Naive thymus-derived CD4-positive, alpha-beta T cell (primary cell): Measurements from ENCODE around the gene KLK1. TPM values are rescaled to one million over a fixed set of nuclear protein-coding genes. Genes with fewer than 3 reads are reported as not detected.
"Not testable (repeated sequence)": the region's sequence is repeated elsewhere in the genome, so short reads cannot be mapped to it uniquely, and the experiment has no call there.

Source experiments
- ATAC-seq: fragments of 150-1000 bp; cut with Tn5 transposase; 2 replicates; pipeline ENCODE4 v1.10.0; 2021; ENCODE audit warnings: mild to moderate bottlenecking, moderate library complexity
- CTCF ChIA-PET: fragments of 350-600 bp; sonication (Branson Sonifier 250); formaldehyde crosslinking; loops from one replicate; lab custom pipeline; 2021; ENCODE audit warnings: antibody characterized with exemption; lab: Charles Lee
- POLR2A ChIA-PET: fragments of 350-600 bp; sonication (Branson Sonifier 250); formaldehyde crosslinking; loops from one replicate; lab custom pipeline; 2021; ENCODE audit warnings: antibody characterized with exemption, inconsistent platforms; lab: Charles Lee
- DNase-seq, 9 donors: peaks; one replicate each; pipeline versions ENCODE4 v3.0.0 to v3.0.0-alpha.2; 2020 to 2022; ENCODE audit warnings: mixed read lengths in 1 of 9
- H3K27ac ChIP-seq: one replicate; pipeline ENCODE4 v1.7.0; 2013; ENCODE audit warnings: mild to moderate bottlenecking, low read depth, low read length, moderate library complexity
- H3K27me3 ChIP-seq, 2 donors: one replicate each; pipeline ENCODE4 v1.7.0; 2013; ENCODE audit warnings: low read length in 2 of 2, mild to moderate bottlenecking in 2 of 2, moderate library complexity in 2 of 2; ENCODE audit not compliant: control insufficient read depth in 2 of 2, insufficient read depth in 2 of 2
- H3K36me3 ChIP-seq, 3 experiments: 1 replicate in 2 of 3; 2 replicates in 1 of 3; pipeline ENCODE4 v1.7.0; 2013; ENCODE audit warnings: low read length in 3 of 3, mild to moderate bottlenecking in 3 of 3, moderate library complexity in 1 of 3; ENCODE audit not compliant: insufficient read depth in 3 of 3, control insufficient read depth in 2 of 3
- H3K4me1 ChIP-seq, 2 donors: one replicate each; pipeline ENCODE4 v1.7.0; 2013; ENCODE audit warnings: low read length in 2 of 2, mild to moderate bottlenecking in 2 of 2, moderate library complexity in 1 of 2; ENCODE audit not compliant: control insufficient read depth in 2 of 2, insufficient read depth in 2 of 2
- H3K4me3 ChIP-seq: 2 replicates; pipeline ENCODE4 v1.7.0; 2013; ENCODE audit warnings: mild to moderate bottlenecking, low read length
- H3K9me3 ChIP-seq, 3 experiments: 1 replicate in 2 of 3; 2 replicates in 1 of 3; pipeline ENCODE4 v1.7.0; 2013; ENCODE audit warnings: low read length in 3 of 3; ENCODE audit not compliant: control insufficient read depth in 2 of 3
- H3K27ac Mint-ChIP-seq, 9 donors: one replicate each; pipeline ENCODE4 v1.8.0; 2020 to 2022; ENCODE audit warnings: mixed read lengths in 9 of 9, mild to moderate bottlenecking in 8 of 9, moderate library complexity in 5 of 9, inconsistent platforms in 2 of 9
- H3K27me3 Mint-ChIP-seq, 5 donors: one replicate each; pipeline ENCODE4 v1.8.0; 2021 to 2022; ENCODE audit warnings: mixed read lengths in 5 of 5, mild to moderate bottlenecking in 1 of 5
- H3K36me3 Mint-ChIP-seq, 5 donors: one replicate each; pipeline ENCODE4 v1.8.0; 2020 to 2022; ENCODE audit warnings: mixed read lengths in 5 of 5, mild to moderate bottlenecking in 3 of 5, inconsistent platforms in 1 of 5
- H3K4me1 Mint-ChIP-seq, 7 donors: one replicate each; pipeline ENCODE4 v1.8.0; 2020 to 2022; ENCODE audit warnings: mixed read lengths in 7 of 7, mild to moderate bottlenecking in 3 of 7, inconsistent platforms in 1 of 7
- H3K4me3 Mint-ChIP-seq, 10 donors: one replicate each; pipeline ENCODE4 v1.8.0; 2020 to 2022; ENCODE audit warnings: mild to moderate bottlenecking in 10 of 10, mixed read lengths in 10 of 10, moderate library complexity in 6 of 10, inconsistent platforms in 2 of 10
- H3K9me3 Mint-ChIP-seq, 11 donors: one replicate each; pipeline ENCODE4 v1.8.0; 2020 to 2022; ENCODE audit warnings: mixed read lengths in 11 of 11, mild to moderate bottlenecking in 4 of 11, inconsistent platforms in 1 of 11, moderate library complexity in 1 of 11
- intact Hi-C, 2 donors: fragments of 100-400 bp; cut with micrococcal nuclease; formaldehyde crosslinking; loops; one replicate each; pipeline ENCODE4 v1.15.1; 2023
- polyA plus RNA-seq, 2 donors: library from polyadenylated mRNA; unstranded; fragments of 300-500 nt; fragmentation: Illumina TruSeq; gene quantifications; one replicate each; pipeline ENCODE4 v1.2.3, GENCODE V29; 2021
- total RNA-seq, 6 experiments: library from RNA in 5 of 6; stranded (reverse) in 5 of 6; gene quantifications; 1 replicate in 5 of 6; 2 replicates in 1 of 6; pipeline ENCODE4 v1.2.3 and lab custom pipeline; 2021 to 2026

KLK1 gene
- total and polyA plus RNA-seq, 7 experiments from 2014 or later, result 1.3 TPM; not detected in 6

DNA sequence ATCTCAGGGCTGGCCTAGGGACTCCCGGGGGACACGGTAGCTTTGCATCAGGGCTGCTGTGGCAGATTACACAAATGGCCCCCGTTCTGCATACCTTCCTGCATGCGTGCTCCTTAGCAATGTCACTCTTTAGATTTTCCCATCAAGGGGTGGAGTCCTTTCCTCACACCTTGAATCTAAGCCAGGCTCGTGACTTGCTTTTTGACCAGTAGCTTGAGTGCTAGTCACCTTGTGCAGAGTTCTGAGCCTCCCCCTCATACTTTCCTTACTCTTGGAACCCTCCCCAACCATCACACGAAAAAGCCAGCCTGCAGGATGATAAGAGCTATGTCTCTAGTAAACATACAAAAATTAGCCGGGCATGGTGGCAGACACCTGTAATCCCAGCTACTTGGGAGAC lies 50.1 kb downstream of the KLK1 start:
- peaks cover 26 to 54% (median 47%) of the 10 kb centered on the region in 5 donors for H3K27me3 Mint-ChIP-seq
- H3K27me3 ChIP-seq, DNase-seq, H3K4me3 ChIP-seq, H3K9me3 ChIP-seq, H3K36me3 Mint-ChIP-seq, ATAC-seq, H3K9me3 Mint-ChIP-seq, intact Hi-C loops, H3K4me3 Mint-ChIP-seq, H3K4me1 ChIP-seq, H3K27ac ChIP-seq, H3K4me1 Mint-ChIP-seq, H3K36me3 ChIP-seq, POLR2A ChIA-PET, H3K27ac Mint-ChIP-seq: not testable (repeated sequence)
- CTCF ChIA-PET, result interaction anchor here (0.6 kb wide), 1 partner anchor 235 kb away, joined by 3 read pairs; no protein-coding TSS in a partner anchor

DNA sequence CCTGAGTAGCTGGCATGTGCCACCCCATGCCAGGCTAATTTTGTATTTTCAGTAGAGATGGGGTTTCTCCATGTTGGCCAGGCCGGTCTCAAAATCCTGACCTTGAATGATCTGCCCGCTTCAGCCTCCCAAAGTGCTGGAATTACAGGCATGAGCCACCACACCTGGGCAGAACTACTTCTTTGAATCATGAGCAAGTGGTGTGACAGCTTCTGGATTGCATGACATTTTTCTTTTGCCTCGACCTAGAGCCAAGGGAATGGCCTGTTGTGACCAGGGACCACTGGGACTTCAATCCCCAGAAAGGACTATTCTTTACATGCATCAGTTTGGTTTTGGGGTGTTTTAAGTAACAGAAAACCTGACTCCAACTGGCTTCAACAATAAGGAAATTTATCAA lies 50.7 kb downstream of the KLK1 start:
- DNase-seq, H3K27me3 ChIP-seq, H3K4me3 Mint-ChIP-seq, H3K9me3 ChIP-seq, intact Hi-C loops, H3K4me1 ChIP-seq, H3K27ac ChIP-seq, POLR2A ChIA-PET, H3K36me3 Mint-ChIP-seq, H3K4me1 Mint-ChIP-seq, H3K9me3 Mint-ChIP-seq, H3K27ac Mint-ChIP-seq, ATAC-seq, H3K36me3 ChIP-seq, H3K4me3 ChIP-seq: not testable (repeated sequence)
- H3K27me3 Mint-ChIP-seq, result peaks cover 20 to 54% (median 46%) of the 10 kb centered on the region in 5 donors
- CTCF ChIA-PET, result interaction anchor here (0.6 kb wide), 1 partner anchor 234 kb away, joined by 3 read pairs; no protein-coding TSS in a partner anchor

DNA sequence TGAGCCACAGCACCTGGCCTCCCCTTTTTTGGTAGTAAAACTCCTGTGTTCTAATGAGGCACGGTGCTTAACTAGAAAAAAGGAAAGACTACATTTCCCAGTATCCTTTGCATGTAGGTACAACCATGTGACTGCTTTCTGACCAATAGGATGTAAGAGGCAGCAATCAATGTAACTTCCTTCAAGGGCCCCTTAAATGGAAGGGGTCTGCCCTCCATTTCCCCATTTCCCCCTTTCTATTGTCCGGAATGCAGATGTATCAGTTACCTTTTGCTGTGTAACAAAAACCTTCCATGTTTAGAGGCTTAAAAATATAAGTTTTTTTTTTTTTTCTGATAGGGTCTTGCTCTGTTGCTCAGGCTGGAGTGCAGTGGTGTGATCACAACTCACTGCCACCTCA lies 51.1 kb downstream of the KLK1 start:
- H3K27me3 Mint-ChIP-seq, result peaks cover 16 to 53% (median 46%) of the 10 kb centered on the region in 5 donors
- H3K27ac Mint-ChIP-seq, result no peak overlapping the region
- CTCF ChIA-PET, result no interaction called here
- no peak overlapping the region for H3K4me3 ChIP-seq
- no peak overlapping the region for H3K27ac ChIP-seq
- H3K9me3 ChIP-seq, result no peaks in the 10 kb centered on the region
- POLR2A ChIA-PET, result no interaction called here
- ATAC-seq (no peak), DNase-seq (no peak)
- H3K4me1 ChIP-seq, result no peaks in the 10 kb centered on the region
- intact Hi-C loops, result no loop called here
- peaks cover 0 to 4% (median under 1%) of the 10 kb centered on the region in 7 donors for H3K4me1 Mint-ChIP-seq
- no peaks in the 10 kb centered on the region for H3K36me3 Mint-ChIP-seq
- H3K4me3 Mint-ChIP-seq, result no peak overlapping the region
- peaks cover 0 to 3% of the 10 kb centered on the region in 2 donors for H3K27me3 ChIP-seq
- H3K9me3 Mint-ChIP-seq, result peaks cover 0 to 5% (median 0%) of the 10 kb centered on the region in 11 donors
- no peaks in the 10 kb centered on the region for H3K36me3 ChIP-seq

DNA sequence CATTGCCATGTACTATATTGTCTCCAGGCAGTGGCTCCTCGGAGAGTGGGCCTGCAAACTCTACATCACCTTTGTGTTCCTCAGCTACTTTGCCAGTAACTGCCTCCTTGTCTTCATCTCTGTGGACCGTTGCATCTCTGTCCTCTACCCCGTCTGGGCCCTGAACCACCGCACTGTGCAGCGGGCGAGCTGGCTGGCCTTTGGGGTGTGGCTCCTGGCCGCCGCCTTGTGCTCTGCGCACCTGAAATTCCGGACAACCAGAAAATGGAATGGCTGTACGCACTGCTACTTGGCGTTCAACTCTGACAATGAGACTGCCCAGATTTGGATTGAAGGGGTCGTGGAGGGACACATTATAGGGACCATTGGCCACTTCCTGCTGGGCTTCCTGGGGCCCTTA lies 52.7 kb downstream of the KLK1 start:
- no peaks in the 10 kb centered on the region for H3K27me3 ChIP-seq
- Mint-ChIP-seq H3K4me3 (no peak overlapping the region), H3K9me3 (peaks cover 0 to 3% (median 0%) of the 10 kb centered on the region in 11 donors), H3K4me1 (peaks cover 0 to 3% (median 0%) of the 10 kb centered on the region in 7 donors), H3K27me3 (peaks cover 8 to 49% (median 35%) of the 10 kb centered on the region in 5 donors), H3K27ac (no peak overlapping the region), H3K36me3 (no peaks in the 10 kb centered on the region)
- ChIA-PET POLR2A (no interaction called here), CTCF (no interaction called here)
- H3K27ac ChIP-seq, result no peak overlapping the region
- intact Hi-C loops, result no loop called here
- no peaks in the 10 kb centered on the region for H3K36me3 ChIP-seq
- ATAC-seq (no peak), DNase-seq (no peak)
- no peaks in the 10 kb centered on the region for H3K9me3 ChIP-seq
- no peak overlapping the region for H3K4me3 ChIP-seq
- H3K4me1 ChIP-seq, result no peaks in the 10 kb centered on the region

DNA sequence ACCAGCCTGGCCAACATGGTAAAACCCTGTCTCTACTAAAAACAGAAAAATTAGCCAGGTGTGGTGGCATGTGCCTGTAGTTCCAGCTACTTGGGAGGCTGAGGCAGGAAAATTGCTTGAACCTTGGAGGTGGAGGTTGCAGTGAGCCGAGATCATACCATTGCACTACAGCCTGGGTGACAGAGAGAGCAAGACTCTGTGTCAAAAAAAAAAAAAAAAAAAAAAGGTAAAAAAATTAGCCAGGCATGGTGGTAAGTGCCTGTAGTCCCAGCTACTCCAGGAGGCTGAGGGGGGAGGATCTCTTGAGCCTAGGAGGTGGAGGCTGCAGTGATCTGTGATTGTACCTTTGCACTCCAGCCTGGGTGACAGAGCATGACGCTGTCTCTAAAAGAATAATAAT lies 53.4 kb downstream of the KLK1 start, which contains the start of gene GPR32:
Gene GPR32, plus strand, starts transcription at position 301 of the 400 bp plus-strand sequence. CDS start 137 bp downstream, outside the sequence.
- H3K27ac ChIP-seq, intact Hi-C loops, H3K36me3 Mint-ChIP-seq, H3K4me3 ChIP-seq, H3K9me3 ChIP-seq, H3K4me1 Mint-ChIP-seq, CTCF ChIA-PET, H3K9me3 Mint-ChIP-seq, H3K27me3 ChIP-seq, DNase-seq, H3K4me3 Mint-ChIP-seq, H3K4me1 ChIP-seq, H3K27ac Mint-ChIP-seq, H3K36me3 ChIP-seq, POLR2A ChIA-PET, ATAC-seq: not testable (repeated sequence)
- peaks cover 6 to 45% (median 28%) of the 10 kb centered on the region in 5 donors for H3K27me3 Mint-ChIP-seq

Other genes with a start within 250 kb of the KLK1 start
- under 1 TPM in 2 of 5 experiments, not detected in 3; 0.13 TPM for gene SYT3, start 183.9 kb downstream of the KLK1 start, total RNA-seq
- under 1 TPM; 0.16 to 0.47 TPM for gene SYT3, start 183.9 kb downstream of the KLK1 start, polyA plus RNA-seq
- under 1 TPM in 1 of 5 experiments, not detected in 4; 0.98 TPM for gene C19orf81, start 174.3 kb downstream of the KLK1 start, total RNA-seq
- 1 to 10 TPM in 1 of 2 donors, not detected in 1; 1.0 TPM for gene C19orf81, start 174.3 kb downstream of the KLK1 start, polyA plus RNA-seq
- gene SHANK1, start 104.0 kb downstream of the KLK1 start, total RNA-seq, result under 1 TPM in 2 of 5 experiments, not detected in 3; 0.64 to 0.69 TPM
- not detected for gene SHANK1, start 104.0 kb downstream of the KLK1 start, polyA plus RNA-seq
- 1 to 10 TPM in 4 of 5 experiments, under 1 TPM in 1; 0.36 to 4.6 (median 3.1) TPM for gene CLEC11A, start 100.4 kb downstream of the KLK1 start, total RNA-seq
- gene CLEC11A, start 100.4 kb downstream of the KLK1 start, polyA plus RNA-seq, result 1 to 10 TPM; 2.4 to 6.4 TPM
- gene GPR32, start 53.3 kb downstream of the KLK1 start, total RNA-seq, result not detected
- gene GPR32, start 53.3 kb downstream of the KLK1 start, polyA plus RNA-seq, result not detected
- gene ACP4, start 33.4 kb downstream of the KLK1 start, total RNA-seq, result not detected
- gene ACP4, start 33.4 kb downstream of the KLK1 start, polyA plus RNA-seq, result not detected
- not detected for gene KLK15, start 9.8 kb upstream of the KLK1 start, total RNA-seq
- not detected for gene KLK15, start 9.8 kb upstream of the KLK1 start, polyA plus RNA-seq
- gene KLK3, start 31.1 kb upstream of the KLK1 start, total RNA-seq, result not detected
- gene KLK3, start 31.1 kb upstream of the KLK1 start, polyA plus RNA-seq, result not detected
- gene KLK2, start 49.7 kb upstream of the KLK1 start, total RNA-seq, result not detected
- not detected for gene KLK2, start 49.7 kb upstream of the KLK1 start, polyA plus RNA-seq
- gene KLK4, start 87.6 kb upstream of the KLK1 start, total RNA-seq, result not detected
- not detected for gene KLK4, start 87.6 kb upstream of the KLK1 start, polyA plus RNA-seq
- not detected for gene KLK5, start 129.3 kb upstream of the KLK1 start, total RNA-seq
- not detected for gene KLK5, start 129.3 kb upstream of the KLK1 start, polyA plus RNA-seq
- not detected for gene KLK6, start 145.8 kb upstream of the KLK1 start, total RNA-seq
- not detected for gene KLK6, start 145.8 kb upstream of the KLK1 start, polyA plus RNA-seq
- not detected for gene KLK7, start 160.1 kb upstream of the KLK1 start, total RNA-seq
- not detected for gene KLK7, start 160.1 kb upstream of the KLK1 start, polyA plus RNA-seq
- gene KLK8, start 177.8 kb upstream of the KLK1 start, total RNA-seq, result not detected
- gene KLK8, start 177.8 kb upstream of the KLK1 start, polyA plus RNA-seq, result not detected
- gene KLK10, start 195.9 kb upstream of the KLK1 start, total RNA-seq, result not detected
- gene KLK10, start 195.9 kb upstream of the KLK1 start, polyA plus RNA-seq, result not detected
- not detected for gene KLK11, start 202.8 kb upstream of the KLK1 start, total RNA-seq
- not detected for gene KLK11, start 202.8 kb upstream of the KLK1 start, polyA plus RNA-seq
- gene KLK12, start 211.2 kb upstream of the KLK1 start, total RNA-seq, result not detected
- gene KLK12, start 211.2 kb upstream of the KLK1 start, polyA plus RNA-seq, result not detected
- gene KLK13, start 241.3 kb upstream of the KLK1 start, total RNA-seq, result not detected
- not detected for gene KLK13, start 241.3 kb upstream of the KLK1 start, polyA plus RNA-seq